Non-pigmented ciliary epithelial cell (primary cell): ENCODE results near the gene RNF149.

Experiments used
- DNase-seq: peaks from one replicate; pipeline ENCODE4 v3.0.0-alpha.2; 2010; ENCODE audit warnings: low read depth

RNF149 gene

DNA sequence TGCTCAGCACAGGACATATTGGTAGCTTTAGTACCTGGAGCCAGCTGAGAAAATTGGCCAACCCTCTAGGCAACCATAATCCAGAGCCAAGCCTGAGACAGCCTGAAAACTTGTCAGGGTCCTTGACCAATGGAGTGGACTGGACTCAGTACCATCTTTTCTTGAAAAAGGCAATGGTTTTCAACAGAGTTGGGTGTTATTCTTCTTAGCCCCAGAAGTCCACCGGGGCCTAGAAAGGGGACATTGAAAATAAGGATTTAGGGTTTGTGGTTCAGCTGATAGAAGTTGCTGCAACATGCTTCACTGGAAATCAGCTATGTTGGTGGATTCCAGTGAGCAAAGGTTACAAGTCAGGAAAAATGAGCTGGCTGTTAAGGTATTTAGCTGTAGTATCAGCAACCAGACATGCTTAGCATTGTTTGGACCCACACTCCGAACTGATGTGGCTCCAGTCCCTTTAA, 77.9 kb downstream of the RNF149 start:
- peak; percentile 74 for DNase-seq
